Small intestine (tissue), 7 donors: ENCODE results near the gene PLAAT5. TPM values are rescaled to one million over a fixed set of nuclear protein-coding genes. Genes with fewer than 3 reads are reported as not detected.

Experiments used
- DNase-seq, 2 donors: peaks; one replicate each; pipeline versions ENCODE4 v3.0.0 to v3.0.0-alpha.2; 2013
- FAIRE-seq: peaks from 2 replicates; lab custom pipeline; 2012; peaks lifted over from hg19 to GRCh38; lab: Jason Lieb, UNC
- H3K27ac ChIP-seq, 3 donors: one replicate each; pipeline ENCODE4 v1.5.1; 2013; ENCODE audit warnings: low read length in 2 of 3, mild to moderate bottlenecking in 2 of 3, control low read depth in 1 of 3, inconsistent platforms in 1 of 3, low read depth in 1 of 3, moderate library complexity in 1 of 3
- H3K27me3 ChIP-seq, 3 donors: one replicate each; pipeline ENCODE4 v1.6.1; 2013; ENCODE audit warnings: low read length in 3 of 3, inconsistent platforms in 1 of 3; ENCODE audit not compliant: control insufficient read depth in 3 of 3, insufficient read depth in 3 of 3
- H3K36me3 ChIP-seq, 3 donors: one replicate each; pipeline ENCODE4 v1.6.1; 2013; ENCODE audit warnings: low read length in 3 of 3, inconsistent platforms in 1 of 3, low read depth in 1 of 3, mild to moderate bottlenecking in 1 of 3, moderate library complexity in 1 of 3; ENCODE audit not compliant: control insufficient read depth in 3 of 3, insufficient read depth in 2 of 3
- H3K4me1 ChIP-seq, 3 donors: one replicate each; pipeline ENCODE4 v1.6.1; 2013; ENCODE audit warnings: low read length in 2 of 3, inconsistent platforms in 1 of 3, low read depth in 1 of 3, mild to moderate bottlenecking in 1 of 3, moderate library complexity in 1 of 3; ENCODE audit not compliant: control insufficient read depth in 3 of 3, insufficient read depth in 2 of 3
- H3K4me3 ChIP-seq, 3 donors: one replicate each; pipeline ENCODE4 v1.5.1; 2013; ENCODE audit warnings: low read length in 3 of 3, control low read depth in 1 of 3, inconsistent platforms in 1 of 3, low read depth in 1 of 3, mild to moderate bottlenecking in 1 of 3, moderate library complexity in 1 of 3
- H3K9me3 ChIP-seq, 2 donors: one replicate each; pipeline ENCODE4 v1.6.1; 2013; ENCODE audit warnings: low read depth in 1 of 2, low read length in 1 of 2; ENCODE audit not compliant: control insufficient read depth in 2 of 2, insufficient read depth in 1 of 2
- WGBS, 3 donors: extraction: QIAGEN DNeasy Blood & Tissue Kit; methylation state at CpG; one replicate each; pipeline ENCODE4 v1.1.7; 2013; 5-methylcytosine and 5-hydroxymethylcytosine counted together
- polyA plus RNA-seq, 4 donors: library from polyadenylated mRNA; stranded (reverse) in 3 of 4; unstranded in 1 of 4; fragments of 200-250 nt in 3 of 4; fragments of 120-200 nt in 1 of 4; gene quantifications; one replicate each; pipeline versions ENCODE4 v1.2.1 to v1.2.3, GENCODE V29; 2013
- donor health status: healthy with polysubstance abuse.
- donor health status: control.
- donor health status: control.
- donor health status: Bipolar disorder and iron deficiency.
- donor health status: healthy.

PLAAT5 gene
- polyA plus RNA-seq, 4 donors = 0.09 to 2.7 (median 1.00) TPM; not detected in 1

GRCh38 chr11:63503492-63503891 lies 12.5 kb upstream of the PLAAT5 start:
- no peaks in the 10 kb centered on the region for H3K36me3 ChIP-seq
- DNase-seq (no peak), FAIRE-seq (no peak)
- 77 to 78% (median 77%) methylated on average over 6 of the region's 6 CpGs for WGBS, 3 donors
- no peak overlapping the region for H3K27ac ChIP-seq
- H3K4me3 ChIP-seq = no peak overlapping the region
- peaks cover 0 to 2% (median 0%) of the 10 kb centered on the region in 3 donors for H3K4me1 ChIP-seq
- H3K27me3 ChIP-seq = peaks cover 0 to under 1% (median 0%) of the 10 kb centered on the region in 3 donors
- peaks cover 0 to 15% of the 10 kb centered on the region in 2 donors for H3K9me3 ChIP-seq

GRCh38 chr11:63502252-63502820 lies 11.4 kb upstream of the PLAAT5 start:
- Histone ChIP-seq H3K9me3 (peaks cover 0 to 18% of the 10 kb centered on the region in 2 donors), H3K4me3 (no peak overlapping the region), H3K4me1 (peaks cover 0 to 2% (median 0%) of the 10 kb centered on the region in 3 donors), H3K27ac (no peak overlapping the region), H3K36me3 (no peaks in the 10 kb centered on the region), H3K27me3 (peaks cover 0 to 5% (median 0%) of the 10 kb centered on the region in 3 donors)
- FAIRE-seq (no peak), DNase-seq (no peak)
- 52 to 56% (median 55%) methylated on average over 2 of the region's 2 CpGs for WGBS, 3 donors

- FAIRE-seq (no peak), DNase-seq (no peak)
- H3K9me3 ChIP-seq = peaks cover 0 to 18% of the 10 kb centered on the region in 2 donors
- H3K27ac ChIP-seq = no peak overlapping the region
- H3K27me3 ChIP-seq = peaks cover 0 to 5% (median 0%) of the 10 kb centered on the region in 3 donors
- H3K4me3 ChIP-seq = no peak overlapping the region
- no peaks in the 10 kb centered on the region for H3K36me3 ChIP-seq
- peaks cover 0 to 2% (median 0%) of the 10 kb centered on the region in 3 donors for H3K4me1 ChIP-seq
- 7 to 30% (median 11%) methylated on average over 1 of the region's 1 CpG for WGBS, 3 donors
Observed at GRCh38 chr11:63501236-63501635, 10.3 kb upstream of the PLAAT5 start.

- H3K4me1 ChIP-seq = peaks cover 0 to 2% (median 0%) of the 10 kb centered on the region in 3 donors
- no peak overlapping the region for H3K4me3 ChIP-seq
- H3K27me3 ChIP-seq = peaks cover 0 to 5% (median 4%) of the 10 kb centered on the region in 3 donors
- no peak for FAIRE-seq
- DNase-seq = no peak
- H3K27ac ChIP-seq = no peak overlapping the region
- 89 to 94% (median 92%) methylated on average over 4 of the region's 4 CpGs for WGBS, 3 donors
- peaks cover 0 to 18% of the 10 kb centered on the region in 2 donors for H3K9me3 ChIP-seq
- H3K36me3 ChIP-seq = no peaks in the 10 kb centered on the region
Observed at GRCh38 chr11:63499874-63500273, 8.9 kb upstream of the PLAAT5 start.

GRCh38 chr11:63494975-63495374 lies 4.0 kb upstream of the PLAAT5 start:
- no peaks in the 10 kb centered on the region for H3K36me3 ChIP-seq

GRCh38 chr11:63493127-63493526 lies 2.2 kb upstream of the PLAAT5 start:
- no peak overlapping the region for H3K27ac ChIP-seq
- FAIRE-seq (no peak), DNase-seq (no peak)
- H3K9me3 ChIP-seq = peaks cover 0 to 1% of the 10 kb centered on the region in 2 donors
- peaks cover 2 to 5% (median 2%) of the 10 kb centered on the region in 3 donors for H3K4me1 ChIP-seq
- H3K36me3 ChIP-seq = no peaks in the 10 kb centered on the region
- H3K27me3 ChIP-seq = peaks cover 0 to 19% (median 3%) of the 10 kb centered on the region in 3 donors
- no peak overlapping the region for H3K4me3 ChIP-seq
- 94 to 95% (median 94%) methylated on average over 1 of the region's 1 CpG for WGBS, 3 donors

More at GRCh38 chr11:63494975-63495374, 4.0 kb upstream of the PLAAT5 start:
- FAIRE-seq (no peak), DNase-seq (no peak)
- Histone ChIP-seq H3K27me3 (peaks cover 0 to 15% (median 7%) of the 10 kb centered on the region in 3 donors), H3K9me3 (peaks cover 0 to 9% of the 10 kb centered on the region in 2 donors), H3K4me3 (no peak overlapping the region), H3K4me1 (peaks cover 2 to 5% (median 2%) of the 10 kb centered on the region in 3 donors), H3K27ac (no peak overlapping the region)
- 68 to 81% (median 72%) methylated on average over 6 of the region's 6 CpGs for WGBS, 3 donors

- H3K27me3 ChIP-seq = peaks cover 0 to 19% (median 2%) of the 10 kb centered on the region in 3 donors
- H3K4me3 ChIP-seq = no peak overlapping the region
- H3K4me1 ChIP-seq = peaks cover 2 to 5% (median 2%) of the 10 kb centered on the region in 3 donors
- H3K9me3 ChIP-seq = no peaks in the 10 kb centered on the region
- DNase-seq (no peak), FAIRE-seq (no peak)
- H3K27ac ChIP-seq = no peak overlapping the region
- 97 to 100% (median 98%) methylated on average over 1 of the region's 1 CpG for WGBS, 3 donors
- no peaks in the 10 kb centered on the region for H3K36me3 ChIP-seq
Observed at GRCh38 chr11:63492441-63492840, 1.5 kb upstream of the PLAAT5 start.

GRCh38 chr11:63491636-63492372 lies 837 bp upstream of the PLAAT5 start:
- no peaks in the 10 kb centered on the region for H3K9me3 ChIP-seq
- WGBS, 3 donors = 16 to 42% (median 28%) methylated on average over 11 of the region's 11 CpGs
- H3K36me3 ChIP-seq = no peaks in the 10 kb centered on the region

More at GRCh38 chr11:63491636-63492372, 837 bp upstream of the PLAAT5 start:
- Histone ChIP-seq H3K4me3 (peak overlapping the region in 1 of 3 donors; percentile 46), H3K27ac (no peak overlapping the region), H3K27me3 (peaks cover 0 to 19% (median 2%) of the 10 kb centered on the region in 3 donors), H3K4me1 (peaks cover 2 to 5% (median 2%) of the 10 kb centered on the region in 3 donors)
- peak in 1 of 2 donors; percentile 51 for DNase-seq
- no peak for FAIRE-seq
